MCF 10A (cell line): Measurements from ENCODE around the gene SLC47A2. TPM values are rescaled to one million over a fixed set of nuclear protein-coding genes. Genes with fewer than 3 reads are reported as not detected.
"Not testable (repeated sequence)": the region's sequence is repeated elsewhere in the genome, so short reads cannot be mapped to it uniquely, and the experiment has no call there.

ENCODE experiments used
- BruUV-seq: library from RNA; stranded (reverse); fragments of 400-500 nt; replicated peaks from 2 replicates; lab custom pipeline; 2021; lab: Mats Ljungman, UMichigan
- CTCF ChIA-PET: fragments of 300-600 bp; sonication (Branson Sonifier 250); formaldehyde crosslinking; extraction: SDS; loops from one replicate; lab custom pipeline; 2021; ENCODE audit warnings: antibody characterized with exemption, inconsistent platforms; lab: Yijun Ruan, JAX
- POLR2A ChIA-PET: fragments of 300-600, 350-650 bp; sonication (Branson Sonifier 250); formaldehyde crosslinking; extraction: SDS; loops from one replicate; lab custom pipeline; 2020; ENCODE audit warnings: antibody characterized with exemption, inconsistent platforms; lab: Yijun Ruan, JAX
- DNase-seq: peaks from one replicate; pipeline ENCODE4 v3.0.0-alpha.2; 2018; ENCODE audit not compliant: unreplicated experiment
- H3K27ac Mint-ChIP-seq: one replicate; pipeline ENCODE4 v1.8.0; 2022; ENCODE audit warnings: mild to moderate bottlenecking, low read depth, mixed read lengths; ENCODE audit not compliant: unreplicated experiment
- H3K27me3 Mint-ChIP-seq: one replicate; pipeline ENCODE4 v1.8.0; 2022; ENCODE audit warnings: mixed read lengths; ENCODE audit not compliant: insufficient read depth, unreplicated experiment
- H3K36me3 Mint-ChIP-seq: one replicate; pipeline ENCODE4 v1.8.0; 2022; ENCODE audit warnings: mild to moderate bottlenecking, moderate library complexity, mixed read lengths; ENCODE audit not compliant: insufficient read depth, unreplicated experiment
- H3K4me1 Mint-ChIP-seq: one replicate; pipeline ENCODE4 v1.8.0; 2022; ENCODE audit warnings: mixed read lengths; ENCODE audit not compliant: insufficient read depth, unreplicated experiment
- H3K4me3 Mint-ChIP-seq: one replicate; pipeline ENCODE4 v1.8.0; 2022; ENCODE audit warnings: mild to moderate bottlenecking, moderate library complexity, mixed read lengths; ENCODE audit not compliant: unreplicated experiment
- H3K9me3 Mint-ChIP-seq: one replicate; pipeline ENCODE4 v1.8.0; 2022; ENCODE audit warnings: mixed read lengths; ENCODE audit not compliant: unreplicated experiment
- CTCF ChIP-seq: fragments of 200-600 bp; IDR thresholded peaks from one replicate; pipeline ENCODE4 v1.8.0; 2022; ENCODE audit warnings: antibody characterized with exemption, mild to moderate bottlenecking; ENCODE audit not compliant: unreplicated experiment
- intact Hi-C: fragments of 100-400 bp; cut with micrococcal nuclease; formaldehyde crosslinking; loops from 2 replicates; pipeline ENCODE4 v1.14.1; 2022
- total RNA-seq: library from RNA; stranded (reverse); gene quantifications from 2 replicates; pipeline ENCODE4 v1.2.3, GENCODE V29; 2022

SLC47A2 gene
- total RNA-seq, 1 experiment from 2014 or later, result 0.54 TPM

- Mint-ChIP-seq H3K36me3 (peaks cover 95% of the 10 kb centered on the region), H3K4me1 (peaks cover 6% of the 10 kb centered on the region), H3K9me3 (no peaks in the 10 kb centered on the region), H3K27me3 (no peaks in the 10 kb centered on the region), H3K27ac (no peak overlapping the region), H3K4me3 (no peak overlapping the region)
- no TSS peak for BruUV-seq
- ChIA-PET POLR2A (interaction anchor here (0.6 to 2.0 kb wide), 9 partner anchors 9 to 140 kb away, joined by 3 to 11 read pairs (median 4); partner anchors contain the start of gene SLC47A1), CTCF (interaction anchor here (0.5 kb wide), 1 partner anchor 15 kb away, joined by 4 read pairs; no protein-coding TSS in a partner anchor)
- intact Hi-C loops, result no loop called here
- DNase-seq, result no peak
- no peak for TF ChIP-seq CTCF
Observed at GRCh38 chr17:19673623-19674022, 42.8 kb downstream of the SLC47A2 start.

GRCh38 chr17:19672009-19672750 is 44.2 kb downstream of the SLC47A2 start:
- intact Hi-C loops, result no loop called here
- Mint-ChIP-seq H3K36me3 (peaks cover 91% of the 10 kb centered on the region), H3K9me3 (no peaks in the 10 kb centered on the region), H3K27me3 (no peaks in the 10 kb centered on the region), H3K27ac (peak overlapping the region; percentile 16), H3K4me1 (peaks cover 6% of the 10 kb centered on the region), H3K4me3 (no peak overlapping the region)
- CTCF ChIA-PET, result interaction anchor here (0.7 to 1.5 kb wide), 5 partner anchors 8 to 157 kb away, joined by 3 to 7 read pairs (median 3); no protein-coding TSS in a partner anchor
- TF ChIP-seq CTCF, result no peak
- no peak for DNase-seq
- BruUV-seq, result no TSS peak
- POLR2A ChIA-PET, result interaction anchor here (0.9 to 1.9 kb wide), 5 partner anchors 15 to 82 kb away, joined by 3 to 7 read pairs (median 5); partner anchors contain the start of gene ALDH3A2

GRCh38 chr17:19671433-19671832 is 45.0 kb downstream of the SLC47A2 start:
- DNase-seq, result no peak
- Mint-ChIP-seq H3K9me3 (no peaks in the 10 kb centered on the region), H3K27me3 (no peaks in the 10 kb centered on the region), H3K4me3 (no peak overlapping the region), H3K27ac (peak overlapping the region; percentile 16), H3K36me3 (peaks cover 84% of the 10 kb centered on the region), H3K4me1 (peaks cover 6% of the 10 kb centered on the region)
- ChIA-PET POLR2A (interaction anchor here (0.9 to 1.8 kb wide), 4 partner anchors 14 to 56 kb away, joined by 3 to 7 read pairs (median 4); partner anchors contain the start of gene ALDH3A2), CTCF (interaction anchor here (0.6 to 1.5 kb wide), 4 partner anchors 9 to 84 kb away, joined by 3 to 7 read pairs (median 3); no protein-coding TSS in a partner anchor)
- no TSS peak for BruUV-seq
- intact Hi-C loops, result no loop called here
- no peak for TF ChIP-seq CTCF

- no TSS peak for BruUV-seq
- POLR2A ChIA-PET, result interaction anchor here (0.9 to 1.5 kb wide), 2 partner anchors 14 to 48 kb away, joined by 3 to 5 read pairs; no protein-coding TSS in a partner anchor
Observed at GRCh38 chr17:19670908-19671307, 45.5 kb downstream of the SLC47A2 start.

GRCh38 chr17:19669680-19670079 is 46.7 kb downstream of the SLC47A2 start:
- H3K4me1 Mint-ChIP-seq, H3K9me3 Mint-ChIP-seq, H3K27me3 Mint-ChIP-seq, DNase-seq, intact Hi-C loops, H3K27ac Mint-ChIP-seq, H3K4me3 Mint-ChIP-seq, BruUV-seq: not testable (repeated sequence)
- ChIA-PET CTCF (interaction anchor here (0.7 to 1.6 kb wide), 2 partner anchors 9 to 24 kb away, joined by 3 to 4 read pairs; no protein-coding TSS in a partner anchor), POLR2A (interaction anchor here (0.8 to 2.3 kb wide), 2 partner anchors 8 to 18 kb away, joined by 3 to 9 read pairs; no protein-coding TSS in a partner anchor)
- peaks cover 78% of the 10 kb centered on the region for H3K36me3 Mint-ChIP-seq

More at GRCh38 chr17:19670908-19671307, 45.5 kb downstream of the SLC47A2 start:
- no peak overlapping the region for H3K27ac Mint-ChIP-seq
- H3K4me1 Mint-ChIP-seq, result peaks cover 6% of the 10 kb centered on the region
- H3K36me3 Mint-ChIP-seq, result peaks cover 79% of the 10 kb centered on the region
- H3K4me3 Mint-ChIP-seq, result no peak overlapping the region
- no peak for DNase-seq
- TF ChIP-seq CTCF, result no peak
- no peaks in the 10 kb centered on the region for H3K27me3 Mint-ChIP-seq
- H3K9me3 Mint-ChIP-seq, result no peaks in the 10 kb centered on the region
- intact Hi-C loops, result no loop called here
- CTCF ChIA-PET, result interaction anchor here (0.5 to 1.5 kb wide), 5 partner anchors 9 to 154 kb away, joined by 3 to 7 read pairs (median 3); no protein-coding TSS in a partner anchor
